GM18502 (cell line): ENCODE results near the gene PAK1.

ENCODE experiments used
- ATAC-seq: cut with Tn5 transposase; IDR thresholded peaks from one replicate; pipeline ENCODE4 v1.9.1; 2021; ENCODE audit warnings: mild to moderate bottlenecking; ENCODE audit not compliant: unreplicated experiment, poor library complexity

Gene PAK1

DNA sequence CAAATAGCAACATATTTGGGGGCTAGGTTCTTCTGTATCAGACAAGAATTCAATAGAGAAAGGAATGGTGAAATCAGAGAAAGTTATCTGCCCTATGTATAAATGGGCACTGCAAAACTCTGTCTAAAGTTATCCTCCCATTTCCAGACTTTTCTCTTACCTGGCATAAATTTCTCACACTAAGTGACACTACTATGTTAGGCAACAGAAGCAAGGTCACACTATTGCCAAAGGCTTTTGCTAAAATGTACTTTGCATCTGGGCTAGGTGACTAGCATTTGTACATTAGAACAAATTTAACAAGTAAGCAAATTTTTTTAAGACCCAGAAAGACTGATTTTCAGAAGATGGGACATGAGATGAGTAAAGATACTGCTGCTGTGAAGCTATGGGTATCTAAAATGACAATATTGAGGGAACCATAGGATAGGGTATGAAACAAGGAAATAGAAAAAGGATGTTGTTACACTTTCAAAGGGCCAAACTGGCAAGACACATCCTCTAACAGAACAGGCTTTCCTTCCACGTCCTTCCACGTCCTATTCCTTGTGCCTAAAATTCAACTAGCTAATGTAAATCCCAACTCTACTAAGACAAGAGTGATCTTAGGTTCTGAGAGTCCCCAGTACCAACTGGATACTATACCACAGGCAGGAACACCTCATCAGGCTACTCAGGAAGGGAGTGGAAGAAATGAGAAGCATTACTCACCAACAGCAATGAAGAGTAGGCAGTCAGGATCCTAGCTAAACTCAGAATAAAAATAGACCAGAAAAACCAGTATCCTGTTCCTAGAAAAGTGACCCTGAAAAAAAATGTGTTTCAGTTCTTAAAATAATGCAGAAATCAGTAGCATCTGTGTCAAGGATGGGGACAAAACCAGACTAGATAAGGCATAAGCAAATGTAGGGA lies 195.0 kb downstream of the PAK1 start:
- ATAC-seq, result no peak

DNA sequence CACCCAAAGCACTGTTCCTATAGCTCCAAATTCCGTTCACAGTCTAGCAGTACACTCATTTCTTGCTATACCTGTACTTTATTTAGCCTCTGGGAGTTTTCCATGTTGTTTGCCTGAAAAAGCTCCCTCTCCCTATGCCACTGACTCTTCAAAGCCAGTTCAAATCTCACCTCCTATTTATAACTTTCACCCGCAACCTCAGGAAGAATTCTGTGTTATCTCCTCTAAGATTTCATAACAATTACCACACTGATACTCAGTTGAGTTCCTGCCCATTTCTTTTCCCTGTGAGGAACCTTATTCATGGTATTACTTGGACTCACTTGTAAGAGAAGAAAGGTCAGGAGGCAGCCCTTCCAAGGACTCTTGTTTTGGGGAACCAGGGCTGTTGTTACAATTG lies 197.6 kb downstream of the PAK1 start:
- no peak for ATAC-seq
